ENCODE data around the gene GLI2.

DNA sequence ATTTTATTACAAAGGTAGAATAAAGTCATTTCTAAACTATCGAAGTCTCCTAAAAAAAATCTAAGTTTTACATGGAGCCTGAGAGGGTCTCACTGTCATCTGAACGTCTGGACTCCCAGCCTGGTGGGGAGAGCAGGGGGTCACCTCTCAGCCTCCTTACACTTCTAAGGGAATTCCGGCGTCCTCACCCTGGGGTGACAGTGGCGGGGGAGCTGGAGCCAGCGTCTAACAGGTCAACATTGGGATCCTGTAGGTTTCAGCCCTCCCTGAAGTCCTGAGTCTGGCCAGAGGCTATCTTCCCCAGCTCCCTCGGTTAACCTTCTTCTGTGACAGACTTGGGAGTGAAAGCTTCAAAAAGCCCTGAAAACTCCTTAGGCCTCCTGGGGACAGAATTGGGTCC is 34.6 kb upstream of the GLI2 start:
- TF ChIP-seq POLR2A (IDR thresholded peaks at IDR 0.05) (no peak), EP300 (IDR thresholded peaks at IDR 0.05) (no peak)
- TF ChIP-seq, protein P1, sequence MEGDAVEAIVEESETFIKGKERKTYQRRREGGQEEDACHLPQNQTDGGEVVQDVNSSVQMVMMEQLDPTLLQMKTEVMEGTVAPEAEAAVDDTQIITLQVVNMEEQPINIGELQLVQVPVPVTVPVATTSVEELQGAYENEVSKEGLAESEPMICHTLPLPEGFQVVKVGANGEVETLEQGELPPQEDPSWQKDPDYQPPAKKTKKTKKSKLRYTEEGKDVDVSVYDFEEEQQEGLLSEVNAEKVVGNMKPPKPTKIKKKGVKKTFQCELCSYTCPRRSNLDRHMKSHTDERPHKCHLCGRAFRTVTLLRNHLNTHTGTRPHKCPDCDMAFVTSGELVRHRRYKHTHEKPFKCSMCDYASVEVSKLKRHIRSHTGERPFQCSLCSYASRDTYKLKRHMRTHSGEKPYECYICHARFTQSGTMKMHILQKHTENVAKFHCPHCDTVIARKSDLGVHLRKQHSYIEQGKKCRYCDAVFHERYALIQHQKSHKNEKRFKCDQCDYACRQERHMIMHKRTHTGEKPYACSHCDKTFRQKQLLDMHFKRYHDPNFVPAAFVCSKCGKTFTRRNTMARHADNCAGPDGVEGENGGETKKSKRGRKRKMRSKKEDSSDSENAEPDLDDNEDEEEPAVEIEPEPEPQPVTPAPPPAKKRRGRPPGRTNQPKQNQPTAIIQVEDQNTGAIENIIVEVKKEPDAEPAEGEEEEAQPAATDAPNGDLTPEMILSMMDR (IDR thresholded peaks at IDR 0.05), result no peak

Measured in ovary (tissue), 3 donors.